ENCODE data around the gene RPL35.
A peak's percentile ranks its signal among the peaks of the same experiment; 100 is the strongest.
"Not testable (repeated sequence)": the region's sequence is repeated elsewhere in the genome, so short reads cannot be mapped to it uniquely, and the experiment has no call there.

Gene RPL35

DNA sequence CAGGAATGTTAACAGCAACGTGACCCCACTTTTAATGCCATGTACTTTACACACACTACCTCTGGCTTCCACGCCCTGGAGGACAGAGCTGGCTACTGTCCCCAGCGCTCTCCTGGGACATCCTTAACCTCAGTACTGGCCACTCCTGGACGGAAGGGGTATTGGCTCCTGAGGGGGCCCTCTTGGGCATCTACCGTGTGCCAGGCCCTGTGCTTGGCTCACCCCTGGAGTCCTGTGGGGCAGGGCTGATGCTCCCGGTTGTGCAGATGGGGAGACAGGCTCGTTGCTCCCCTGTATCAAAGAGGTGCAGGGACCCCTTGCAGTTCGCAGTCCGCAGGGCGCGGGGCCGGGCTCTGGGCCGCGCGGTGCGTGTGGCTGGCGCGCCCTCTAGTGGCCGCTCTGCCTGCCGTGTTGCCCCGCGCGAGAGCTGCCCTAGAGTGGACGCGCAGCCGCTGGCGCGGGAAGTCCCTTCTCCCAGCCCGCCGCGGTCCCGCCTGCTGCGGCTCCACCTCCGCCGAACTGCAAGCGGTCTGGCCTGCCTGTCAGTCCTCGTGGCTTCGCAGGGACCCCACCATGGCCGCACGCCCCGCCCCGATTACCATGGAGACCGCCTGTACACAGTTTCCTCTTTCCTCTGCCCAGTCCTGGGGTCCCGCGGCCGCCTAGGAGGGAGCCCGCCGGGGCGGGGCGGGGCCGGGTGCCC, 8.8 kb downstream of the RPL35 start, which contains the start of gene WDR38:
Gene WDR38 (plus strand): TSS at position 632 of the 703 bp plus-strand sequence. CDS start 72 bp downstream, outside the sequence.
- Histone ChIP-seq H3K4me1 (peaks cover 8% of the 10 kb centered on the region), H3K4me3 (peak within 1 kb of the TSS; percentile 40), H3K27me3 (ENCODE audit: low read depth) (no peaks in the 10 kb centered on the region), H3K9me3 (no peaks in the 10 kb centered on the region), H3K36me3 (replicated peaks) (peaks cover 18% of the 10 kb centered on the region)
- peak; percentile 65 to 83 for DNase-seq (ENCODE audit: low spot score in 2 of 2)
- in situ Hi-C loops (cut with MboI; ENCODE audit: low sequenced_read_pairs): loop anchor here (5.0 kb wide), 1 partner anchor 81 kb away; the partner anchor contains the start of gene NR6A1

- no peak for DNase-seq (ENCODE audit: low spot score in 2 of 2)
- Histone ChIP-seq H3K4me1 (peaks cover 8% of the 10 kb centered on the region), H3K27me3 (ENCODE audit: low read depth) (no peaks in the 10 kb centered on the region), H3K36me3 (replicated peaks) (peaks cover 11% of the 10 kb centered on the region), H3K9me3 (no peaks in the 10 kb centered on the region), H3K4me3 (peak overlapping the region; percentile 40; the same call in 1 of the 2 replicates)
- in situ Hi-C loops (cut with MboI; ENCODE audit: low sequenced_read_pairs): loop anchor here (5.0 kb wide), 1 partner anchor 80 kb away; the partner anchor contains the start of gene NR6A1
Measured at GRCh38 chr9:124852121-124852828, 9.5 kb downstream of the RPL35 start.

- H3K36me3 ChIP-seq (replicated peaks): no peaks in the 10 kb centered on the region
- DNase-seq (ENCODE audit: low spot score in 2 of 2): peak in 1 of 2 experiments; percentile 57
- H3K4me3 ChIP-seq: no peak overlapping the region
- H3K27me3 ChIP-seq (ENCODE audit: low read depth): no peaks in the 10 kb centered on the region
- H3K4me1 ChIP-seq: peaks cover 8% of the 10 kb centered on the region
- in situ Hi-C loops (cut with MboI; ENCODE audit: low sequenced_read_pairs): loop anchor here (5.0 kb wide), 1 partner anchor 78 kb away; the partner anchor contains the start of gene NR6A1
- no peaks in the 10 kb centered on the region for H3K9me3 ChIP-seq
Measured at GRCh38 chr9:124849801-124850200, 12.0 kb downstream of the RPL35 start.

- no peak for DNase-seq (ENCODE audit: low spot score in 2 of 2)
- no peaks in the 10 kb centered on the region for H3K36me3 ChIP-seq (replicated peaks)
- no peaks in the 10 kb centered on the region for H3K27me3 ChIP-seq (ENCODE audit: low read depth)
- no peak overlapping the region for H3K4me3 ChIP-seq
- no peaks in the 10 kb centered on the region for H3K9me3 ChIP-seq
- no peaks in the 10 kb centered on the region for H3K4me1 ChIP-seq
- in situ Hi-C loops (cut with MboI; ENCODE audit: low sequenced_read_pairs): no loop called here
Measured at GRCh38 chr9:124846969-124847368, 14.8 kb downstream of the RPL35 start.

GRCh38 chr9:124846467-124846866, 15.3 kb downstream of the RPL35 start:
- H3K4me1 ChIP-seq; DNase-seq (ENCODE audit: low spot score in 2 of 2); in situ Hi-C loops (cut with MboI; ENCODE audit: low sequenced_read_pairs); H3K9me3 ChIP-seq; H3K4me3 ChIP-seq; H3K27me3 ChIP-seq (ENCODE audit: low read depth); H3K36me3 ChIP-seq (replicated peaks): not testable (repeated sequence)

GRCh38 chr9:124844291-124844690, 17.5 kb downstream of the RPL35 start:
- DNase-seq (ENCODE audit: low spot score in 2 of 2): no peak
- H3K27me3 ChIP-seq (ENCODE audit: low read depth): no peaks in the 10 kb centered on the region
- in situ Hi-C loops (cut with MboI; ENCODE audit: low sequenced_read_pairs): no loop called here
- H3K9me3 ChIP-seq: no peaks in the 10 kb centered on the region
- H3K4me1 ChIP-seq: no peaks in the 10 kb centered on the region
- no peaks in the 10 kb centered on the region for H3K36me3 ChIP-seq (replicated peaks)
- no peak overlapping the region for H3K4me3 ChIP-seq

GRCh38 chr9:124843456-124844034, 18.2 kb downstream of the RPL35 start:
- Histone ChIP-seq H3K36me3 (replicated peaks) (no peaks in the 10 kb centered on the region), H3K9me3 (no peaks in the 10 kb centered on the region), H3K4me1 (no peaks in the 10 kb centered on the region), H3K4me3 (no peak overlapping the region), H3K27me3 (ENCODE audit: low read depth) (no peaks in the 10 kb centered on the region)
- DNase-seq (ENCODE audit: low spot score in 2 of 2): no peak
- in situ Hi-C loops (cut with MboI; ENCODE audit: low sequenced_read_pairs): no loop called here

DNA sequence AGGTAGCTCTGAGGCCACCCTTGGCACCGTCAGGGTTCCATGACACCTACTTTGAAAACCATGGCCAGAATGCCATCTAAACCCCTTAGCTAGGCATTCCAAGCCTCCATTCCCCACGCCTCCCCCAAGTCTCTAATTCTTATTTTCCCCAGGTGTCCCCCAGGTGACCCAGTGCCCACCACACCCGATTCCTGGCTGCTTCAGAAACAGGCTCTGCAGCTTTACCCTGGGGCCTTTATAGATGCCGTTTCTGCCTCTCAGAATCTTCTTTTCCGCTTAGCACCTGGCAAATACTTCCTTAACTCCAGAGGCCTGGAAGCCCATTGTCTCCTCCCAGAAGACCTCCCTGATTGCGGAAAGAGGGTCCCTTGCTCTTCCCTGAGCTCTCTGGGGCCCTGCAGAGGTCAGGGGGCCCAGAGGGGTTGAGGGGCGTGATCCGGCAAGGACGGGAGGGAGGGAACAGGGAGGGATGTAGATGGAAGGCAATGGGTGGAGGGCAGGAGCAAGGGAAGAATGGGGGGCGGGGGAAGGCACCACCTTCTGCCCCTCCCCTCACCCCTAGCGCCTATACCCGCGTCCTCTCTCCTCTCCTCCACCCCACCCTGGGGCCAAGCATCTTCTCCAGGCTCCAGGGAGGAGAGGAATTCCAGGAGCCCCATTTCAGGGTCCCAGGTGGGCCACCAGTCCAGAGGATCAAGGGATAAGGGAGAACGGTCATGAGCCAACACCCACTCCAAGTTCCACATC, 20.5 kb downstream of the RPL35 start:
- H3K9me3 ChIP-seq: no peaks in the 10 kb centered on the region
- H3K4me1 ChIP-seq: no peaks in the 10 kb centered on the region
- H3K36me3 ChIP-seq (replicated peaks): no peaks in the 10 kb centered on the region
- H3K4me3 ChIP-seq: no peak overlapping the region
- no peak for DNase-seq (ENCODE audit: low spot score in 2 of 2)
- in situ Hi-C loops (cut with MboI; ENCODE audit: low sequenced_read_pairs): no loop called here
- no peaks in the 10 kb centered on the region for H3K27me3 ChIP-seq (ENCODE audit: low read depth)

GRCh38 chr9:124840300-124840833, 21.4 kb downstream of the RPL35 start:
- in situ Hi-C loops (cut with MboI; ENCODE audit: low sequenced_read_pairs): no loop called here
- Histone ChIP-seq H3K36me3 (replicated peaks) (no peaks in the 10 kb centered on the region), H3K4me3 (no peak overlapping the region), H3K4me1 (no peaks in the 10 kb centered on the region; the same call in 1 of the 2 replicates), H3K27me3 (ENCODE audit: low read depth) (no peaks in the 10 kb centered on the region), H3K9me3 (no peaks in the 10 kb centered on the region)
- DNase-seq (ENCODE audit: low spot score in 2 of 2): peak in 1 of 2 experiments; percentile 47

DNA sequence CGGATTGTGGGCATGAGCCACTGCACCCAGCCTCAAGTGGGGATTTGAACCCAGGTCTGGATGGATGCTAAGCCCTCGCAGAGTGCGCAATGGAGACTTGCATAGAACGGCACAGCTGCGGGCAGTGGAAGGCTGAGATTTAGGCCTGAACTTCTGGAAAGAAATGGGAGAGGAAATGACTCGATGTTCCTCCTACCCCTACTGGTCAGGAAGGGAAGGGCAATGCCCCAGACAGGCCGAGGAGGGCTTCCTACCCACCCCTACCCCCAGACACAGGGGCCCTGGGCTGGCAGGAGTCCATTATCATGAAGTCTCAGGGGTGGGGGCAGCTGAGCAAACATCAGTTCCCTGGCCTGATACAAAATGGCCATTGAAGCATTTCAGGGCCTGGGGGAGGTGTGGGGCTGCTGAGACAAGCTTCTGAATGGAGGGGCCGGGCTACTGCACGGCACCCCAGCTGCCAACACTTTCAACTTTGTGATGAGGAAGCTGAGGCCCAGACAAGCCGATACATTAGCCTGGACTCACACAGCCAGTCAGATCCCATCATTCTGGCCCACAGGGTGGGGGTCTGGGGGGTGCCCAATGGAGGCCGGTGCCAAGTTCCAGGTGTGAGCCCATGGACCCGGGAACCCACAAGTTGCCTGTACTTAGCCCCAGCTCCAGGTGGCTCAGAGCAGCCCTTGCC, 22.0 kb downstream of the RPL35 start:
- Histone ChIP-seq H3K4me1 (peaks cover 2% of the 10 kb centered on the region; the same call in 1 of the 2 replicates), H3K27me3 (ENCODE audit: low read depth) (no peaks in the 10 kb centered on the region), H3K4me3 (no peak overlapping the region), H3K9me3 (no peaks in the 10 kb centered on the region), H3K36me3 (replicated peaks) (no peaks in the 10 kb centered on the region)
- DNase-seq (ENCODE audit: low spot score in 2 of 2): peak in 1 of 2 experiments; percentile 60
- in situ Hi-C loops (cut with MboI; ENCODE audit: low sequenced_read_pairs): no loop called here

- H3K4me1 ChIP-seq; H3K9me3 ChIP-seq; H3K4me3 ChIP-seq; H3K36me3 ChIP-seq (replicated peaks); in situ Hi-C loops (cut with MboI; ENCODE audit: low sequenced_read_pairs); H3K27me3 ChIP-seq (ENCODE audit: low read depth); DNase-seq (ENCODE audit: low spot score in 2 of 2): not testable (repeated sequence)
Measured at GRCh38 chr9:124838567-124839275, 23.0 kb downstream of the RPL35 start.

DNA sequence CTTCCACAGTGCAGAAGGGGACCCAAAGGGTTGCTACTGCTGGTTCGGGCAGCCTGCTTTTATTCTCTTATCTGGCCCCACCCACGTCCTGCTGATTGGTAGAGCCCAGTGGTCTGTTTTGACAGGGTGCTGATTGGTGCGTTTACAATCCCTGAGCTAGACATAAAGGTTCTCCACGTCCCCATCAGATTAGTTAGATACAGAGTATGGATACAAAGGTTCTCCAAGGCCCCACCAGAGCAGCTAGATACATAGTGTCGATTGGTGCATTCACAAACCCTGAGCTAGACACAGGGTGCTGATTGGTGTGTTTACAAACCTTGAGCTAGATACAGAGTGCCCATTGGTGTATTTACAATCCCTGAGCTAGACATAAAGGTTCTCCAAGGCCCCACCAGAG, 23.6 kb downstream of the RPL35 start:
- H3K36me3 ChIP-seq (replicated peaks); H3K9me3 ChIP-seq; DNase-seq (ENCODE audit: low spot score in 2 of 2); H3K4me3 ChIP-seq; in situ Hi-C loops (cut with MboI; ENCODE audit: low sequenced_read_pairs); H3K27me3 ChIP-seq (ENCODE audit: low read depth); H3K4me1 ChIP-seq: not testable (repeated sequence)

Data from HAP-1 (cell line).